Measurements from ENCODE around the gene SPHKAP. TPM values are rescaled to one million over a fixed set of nuclear protein-coding genes. Genes with fewer than 3 reads are reported as not detected.

The SPHKAP gene
- total RNA-seq, 1 donor from 2014 or later = not detected

GRCh38 chr2:228015741-228016140 lies 165.7 kb downstream of the SPHKAP start:
- TF ChIP-seq, protein P1, sequence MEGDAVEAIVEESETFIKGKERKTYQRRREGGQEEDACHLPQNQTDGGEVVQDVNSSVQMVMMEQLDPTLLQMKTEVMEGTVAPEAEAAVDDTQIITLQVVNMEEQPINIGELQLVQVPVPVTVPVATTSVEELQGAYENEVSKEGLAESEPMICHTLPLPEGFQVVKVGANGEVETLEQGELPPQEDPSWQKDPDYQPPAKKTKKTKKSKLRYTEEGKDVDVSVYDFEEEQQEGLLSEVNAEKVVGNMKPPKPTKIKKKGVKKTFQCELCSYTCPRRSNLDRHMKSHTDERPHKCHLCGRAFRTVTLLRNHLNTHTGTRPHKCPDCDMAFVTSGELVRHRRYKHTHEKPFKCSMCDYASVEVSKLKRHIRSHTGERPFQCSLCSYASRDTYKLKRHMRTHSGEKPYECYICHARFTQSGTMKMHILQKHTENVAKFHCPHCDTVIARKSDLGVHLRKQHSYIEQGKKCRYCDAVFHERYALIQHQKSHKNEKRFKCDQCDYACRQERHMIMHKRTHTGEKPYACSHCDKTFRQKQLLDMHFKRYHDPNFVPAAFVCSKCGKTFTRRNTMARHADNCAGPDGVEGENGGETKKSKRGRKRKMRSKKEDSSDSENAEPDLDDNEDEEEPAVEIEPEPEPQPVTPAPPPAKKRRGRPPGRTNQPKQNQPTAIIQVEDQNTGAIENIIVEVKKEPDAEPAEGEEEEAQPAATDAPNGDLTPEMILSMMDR (conservative IDR thresholded peaks at IDR 0.05; ENCODE audit: low read depth, low read length) = no peak
- DNase-seq (ENCODE audit: low read depth) = no peak
- no peak overlapping the region for H3K4me3 ChIP-seq (ENCODE audit: low read depth, low read length)

- no peak for DNase-seq (ENCODE audit: low read depth)
Measured at GRCh38 chr2:227996366-227996765, 185.1 kb downstream of the SPHKAP start.

GRCh38 chr2:227990937-227991336 lies 190.6 kb downstream of the SPHKAP start:
- TF ChIP-seq, protein P1 (conservative IDR thresholded peaks at IDR 0.05; ENCODE audit: low read depth, low read length) = no peak
- H3K4me3 ChIP-seq (ENCODE audit: low read depth, low read length) = no peak overlapping the region
- DNase-seq (ENCODE audit: low read depth) = no peak

More at GRCh38 chr2:227996366-227996765, 185.1 kb downstream of the SPHKAP start:
- TF ChIP-seq, protein P1 (conservative IDR thresholded peaks at IDR 0.05; ENCODE audit: low read depth, low read length) = no peak
- H3K4me3 ChIP-seq (ENCODE audit: low read depth, low read length) = no peak overlapping the region

DNA sequence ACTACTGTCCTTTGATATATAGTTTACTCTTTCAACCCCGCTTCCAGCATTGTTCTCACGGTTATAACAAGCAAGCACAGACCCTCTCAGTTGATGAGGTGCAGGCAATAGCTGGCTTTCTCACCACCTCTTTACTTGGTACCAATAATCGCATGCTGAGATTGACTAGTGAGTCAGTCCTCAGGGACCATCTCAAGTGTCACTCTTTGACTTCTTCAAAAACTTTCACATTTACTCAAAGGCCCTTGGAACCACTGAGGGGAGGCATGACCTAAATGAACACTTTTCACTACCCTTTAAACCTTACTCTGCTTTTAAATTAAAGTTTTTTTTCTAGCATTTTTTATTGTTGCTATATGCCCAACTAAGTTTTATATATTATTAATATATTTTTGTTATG lies 208.2 kb downstream of the SPHKAP start:
- DNase-seq (ENCODE audit: low read depth) = no peak
- H3K4me3 ChIP-seq (ENCODE audit: low read depth, low read length) = no peak overlapping the region
- TF ChIP-seq, protein P1 (conservative IDR thresholded peaks at IDR 0.05; ENCODE audit: low read depth, low read length) = no peak

- no peak for DNase-seq (ENCODE audit: low read depth)
- no peak overlapping the region for H3K4me3 ChIP-seq (ENCODE audit: low read depth, low read length)
- TF ChIP-seq, protein P1 (conservative IDR thresholded peaks at IDR 0.05; ENCODE audit: low read depth, low read length) = no peak
Measured at GRCh38 chr2:227971619-227972230, 209.8 kb downstream of the SPHKAP start.

GRCh38 chr2:227960317-227960716 lies 221.2 kb downstream of the SPHKAP start:
- no peak overlapping the region for H3K4me3 ChIP-seq (ENCODE audit: low read depth, low read length)
- TF ChIP-seq, protein P1 (conservative IDR thresholded peaks at IDR 0.05; ENCODE audit: low read depth, low read length) = no peak
- DNase-seq (ENCODE audit: low read depth) = no peak

GRCh38 chr2:227942965-227943364 lies 238.5 kb downstream of the SPHKAP start:
- no peak for DNase-seq (ENCODE audit: low read depth)
- TF ChIP-seq, protein P1 (conservative IDR thresholded peaks at IDR 0.05; ENCODE audit: low read depth, low read length) = no peak
- H3K4me3 ChIP-seq (ENCODE audit: low read depth, low read length) = no peak overlapping the region
